Activated T-cell treated with anti-CD3 and anti-CD28 coated beads for 4 hours (primary cell): ENCODE data around the gene TEX35.
"Not testable (repeated sequence)": the region's sequence is repeated elsewhere in the genome, so short reads cannot be mapped to it uniquely, and the experiment has no call there.

Experiments used
- DNase-seq: peaks from one replicate; pipeline ENCODE4 v3.0.0-alpha.2; 2020

Gene TEX35

GRCh38 chr1:178542554-178543289 lies 29.8 kb downstream of the TEX35 start:
- DNase-seq: peak; percentile 82

GRCh38 chr1:178543290-178543607 lies 30.3 kb downstream of the TEX35 start:
- no peak for DNase-seq

GRCh38 chr1:178544531-178544930 lies 31.6 kb downstream of the TEX35 start:
- DNase-seq: no peak

GRCh38 chr1:178548108-178548507 lies 35.2 kb downstream of the TEX35 start:
- DNase-seq: no peak

- no peak for DNase-seq
Measured at GRCh38 chr1:178551307-178551706, 38.4 kb downstream of the TEX35 start.

- DNase-seq: no peak
Measured at GRCh38 chr1:178551940-178552339, 39.0 kb downstream of the TEX35 start.

- no peak for DNase-seq
Measured at GRCh38 chr1:178552856-178553255, 39.9 kb downstream of the TEX35 start.

- DNase-seq: not testable (repeated sequence)
Measured at GRCh38 chr1:178554351-178554750, 41.4 kb downstream of the TEX35 start.

- not testable (repeated sequence) for DNase-seq
Measured at GRCh38 chr1:178555613-178556012, 42.7 kb downstream of the TEX35 start.

- DNase-seq: not testable (repeated sequence)
Measured at GRCh38 chr1:178558816-178559215, 45.9 kb downstream of the TEX35 start.

GRCh38 chr1:178560871-178561376 lies 48.0 kb downstream of the TEX35 start:
- DNase-seq: no peak

- no peak for DNase-seq
Measured at GRCh38 chr1:178563099-178563820, 50.4 kb downstream of the TEX35 start.

GRCh38 chr1:178564086-178564782 lies 51.3 kb downstream of the TEX35 start:
- DNase-seq: no peak

GRCh38 chr1:178564783-178565180 lies 51.9 kb downstream of the TEX35 start:
- DNase-seq: no peak

- no peak for DNase-seq
Measured at GRCh38 chr1:178565586-178565985, 52.7 kb downstream of the TEX35 start.

GRCh38 chr1:178566187-178566586 lies 53.3 kb downstream of the TEX35 start:
- DNase-seq: no peak

- no peak for DNase-seq
Measured at GRCh38 chr1:178571807-178572206, 58.9 kb downstream of the TEX35 start.
